ENCODE results near the gene TIMP4. TPM values are rescaled to one million over a fixed set of nuclear protein-coding genes. Genes with fewer than 3 reads are reported as not detected.

Gene TIMP4
- total RNA-seq, 4 donors from 2014 or later: 3.7 to 22.3 (median 5.0) TPM

GRCh38 chr3:12185172-12185710, 26.5 kb upstream of the TIMP4 start:
- Histone ChIP-seq H3K27me3 (no peaks in the 10 kb centered on the region), H3K4me1 (peaks cover 0 to 9% (median 6%) of the 10 kb centered on the region in 4 donors), H3K27ac (no peak overlapping the region), H3K9me3 (no peaks in the 10 kb centered on the region), H3K4me3 (no peak overlapping the region), H3K36me3 (no peaks in the 10 kb centered on the region)
- TF ChIP-seq POLR2A (IDR thresholded peaks at IDR 0.05): no peak
- TF ChIP-seq, protein P1, sequence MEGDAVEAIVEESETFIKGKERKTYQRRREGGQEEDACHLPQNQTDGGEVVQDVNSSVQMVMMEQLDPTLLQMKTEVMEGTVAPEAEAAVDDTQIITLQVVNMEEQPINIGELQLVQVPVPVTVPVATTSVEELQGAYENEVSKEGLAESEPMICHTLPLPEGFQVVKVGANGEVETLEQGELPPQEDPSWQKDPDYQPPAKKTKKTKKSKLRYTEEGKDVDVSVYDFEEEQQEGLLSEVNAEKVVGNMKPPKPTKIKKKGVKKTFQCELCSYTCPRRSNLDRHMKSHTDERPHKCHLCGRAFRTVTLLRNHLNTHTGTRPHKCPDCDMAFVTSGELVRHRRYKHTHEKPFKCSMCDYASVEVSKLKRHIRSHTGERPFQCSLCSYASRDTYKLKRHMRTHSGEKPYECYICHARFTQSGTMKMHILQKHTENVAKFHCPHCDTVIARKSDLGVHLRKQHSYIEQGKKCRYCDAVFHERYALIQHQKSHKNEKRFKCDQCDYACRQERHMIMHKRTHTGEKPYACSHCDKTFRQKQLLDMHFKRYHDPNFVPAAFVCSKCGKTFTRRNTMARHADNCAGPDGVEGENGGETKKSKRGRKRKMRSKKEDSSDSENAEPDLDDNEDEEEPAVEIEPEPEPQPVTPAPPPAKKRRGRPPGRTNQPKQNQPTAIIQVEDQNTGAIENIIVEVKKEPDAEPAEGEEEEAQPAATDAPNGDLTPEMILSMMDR (IDR thresholded peaks at IDR 0.05): no peak
- DNase-seq: no peak

GRCh38 chr3:12184541-12184940, 25.8 kb upstream of the TIMP4 start:
- H3K4me1 ChIP-seq: peaks cover 0 to 9% (median 6%) of the 10 kb centered on the region in 4 donors
- H3K27ac ChIP-seq: no peak overlapping the region
- H3K36me3 ChIP-seq: no peaks in the 10 kb centered on the region
- DNase-seq: no peak
- no peaks in the 10 kb centered on the region for H3K27me3 ChIP-seq
- no peaks in the 10 kb centered on the region for H3K9me3 ChIP-seq
- no peak for TF ChIP-seq POLR2A (IDR thresholded peaks at IDR 0.05)
- TF ChIP-seq, protein P1 (IDR thresholded peaks at IDR 0.05): no peak
- no peak overlapping the region for H3K4me3 ChIP-seq

GRCh38 chr3:12182687-12183441, 24.2 kb upstream of the TIMP4 start:
- Histone ChIP-seq H3K4me1 (peaks cover 0 to 11% (median under 1%) of the 10 kb centered on the region in 4 donors), H3K27ac (no peak overlapping the region), H3K9me3 (no peaks in the 10 kb centered on the region), H3K27me3 (no peaks in the 10 kb centered on the region), H3K36me3 (no peaks in the 10 kb centered on the region), H3K4me3 (no peak overlapping the region)
- DNase-seq: no peak
- no peak for TF ChIP-seq POLR2A (IDR thresholded peaks at IDR 0.05)
- TF ChIP-seq, protein P1 (IDR thresholded peaks at IDR 0.05): no peak

DNA sequence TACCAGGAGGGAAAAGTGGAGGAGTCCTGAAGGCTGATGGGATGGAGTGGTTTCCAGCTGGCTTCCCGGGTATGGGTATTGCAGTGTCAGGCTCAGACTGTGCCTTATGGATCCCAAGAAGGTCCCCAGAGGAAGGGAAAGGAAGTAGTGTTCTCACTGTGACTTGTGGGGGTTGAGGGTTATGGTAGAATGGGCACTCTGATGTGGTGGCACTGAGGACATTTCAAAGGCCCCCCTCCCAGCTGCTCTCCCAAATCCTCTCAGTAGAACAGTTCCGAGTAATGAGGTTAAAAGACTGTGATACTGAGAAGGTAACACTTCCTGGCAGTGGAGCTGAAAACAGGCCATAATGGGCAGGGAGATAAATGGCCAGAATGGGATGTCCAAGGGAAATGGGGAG, 23.1 kb upstream of the TIMP4 start:
- TF ChIP-seq, protein P1 (IDR thresholded peaks at IDR 0.05): no peak
- TF ChIP-seq POLR2A (IDR thresholded peaks at IDR 0.05): no peak
- H3K27ac ChIP-seq: no peak overlapping the region
- H3K4me3 ChIP-seq: no peak overlapping the region
- H3K9me3 ChIP-seq: no peaks in the 10 kb centered on the region
- H3K36me3 ChIP-seq: no peaks in the 10 kb centered on the region
- H3K27me3 ChIP-seq: no peaks in the 10 kb centered on the region
- no peak for DNase-seq
- H3K4me1 ChIP-seq: peaks cover 0 to 10% (median 0%) of the 10 kb centered on the region in 4 donors

GRCh38 chr3:12181301-12181700, 22.6 kb upstream of the TIMP4 start:
- TF ChIP-seq, protein P1 (IDR thresholded peaks at IDR 0.05): no peak
- TF ChIP-seq POLR2A (IDR thresholded peaks at IDR 0.05): no peak
- Histone ChIP-seq H3K4me1 (peaks cover 0 to 10% (median 0%) of the 10 kb centered on the region in 4 donors), H3K36me3 (no peaks in the 10 kb centered on the region), H3K27ac (no peak overlapping the region), H3K9me3 (no peaks in the 10 kb centered on the region), H3K27me3 (no peaks in the 10 kb centered on the region), H3K4me3 (no peak overlapping the region)
- no peak for DNase-seq
